Mesendoderm (in vitro differentiated cells): ENCODE results near the gene RNU1-2.

ENCODE experiments used
- DNase-seq: peaks from one replicate; pipeline ENCODE4 v3.0.0; 2013
- H2AK5ac ChIP-seq: 2 replicates; pipeline ENCODE4 v1.6.1; 2013; ENCODE audit warnings: low read length, inconsistent platforms
- H2BK120ac ChIP-seq: 2 replicates; pipeline ENCODE4 v1.6.1; 2013; ENCODE audit warnings: low read depth, mild to moderate bottlenecking, low read length, moderate library complexity, mixed read lengths
- H2BK15ac ChIP-seq: replicated peaks from 2 replicates; pipeline ENCODE4 v1.6.1; 2013; ENCODE audit warnings: low read depth, mild to moderate bottlenecking, moderate library complexity
- H2BK5ac ChIP-seq: 2 replicates; pipeline ENCODE4 v1.6.1; 2013; ENCODE audit warnings: low read length, inconsistent platforms
- H3K18ac ChIP-seq: 2 replicates; pipeline ENCODE4 v1.6.1; 2013; ENCODE audit warnings: mild to moderate bottlenecking, low read length, mixed read lengths
- H3K23ac ChIP-seq: one replicate; pipeline ENCODE4 v1.6.1; 2013; ENCODE audit warnings: low read length
- H3K27ac ChIP-seq: 2 replicates; pipeline ENCODE4 v1.5.1; 2013; ENCODE audit warnings: low read depth, mild to moderate bottlenecking, inconsistent platforms, low read length, moderate library complexity
- H3K27me3 ChIP-seq: 2 replicates; pipeline ENCODE4 v1.6.1; 2013; ENCODE audit warnings: low read length, control low read depth, mild to moderate bottlenecking, inconsistent platforms; ENCODE audit not compliant: insufficient read depth, poor library complexity
- H3K36me3 ChIP-seq: 2 replicates; pipeline ENCODE4 v1.6.1; 2013; ENCODE audit warnings: low read length, inconsistent platforms; ENCODE audit not compliant: control insufficient read depth, insufficient read depth
- H3K4ac ChIP-seq: one replicate; pipeline ENCODE4 v1.6.1; 2013; ENCODE audit warnings: low read depth, mild to moderate bottlenecking, low read length, moderate library complexity
- H3K4me1 ChIP-seq: 2 replicates; pipeline ENCODE4 v1.6.1; 2013; ENCODE audit warnings: low read depth, low read length, inconsistent platforms; ENCODE audit not compliant: control insufficient read depth
- H3K4me2 ChIP-seq: 2 replicates; pipeline ENCODE4 v1.6.1; 2013; ENCODE audit warnings: low read length
- H3K4me3 ChIP-seq: 2 replicates; pipeline ENCODE4 v1.5.1; 2013; ENCODE audit warnings: mild to moderate bottlenecking, low read length
- H3K56ac ChIP-seq: one replicate; pipeline ENCODE4 v1.6.1; 2013; ENCODE audit warnings: low read length
- H3K79me1 ChIP-seq: 2 replicates; pipeline ENCODE4 v1.6.1; 2013; ENCODE audit warnings: low read length, inconsistent platforms
- H3K79me2 ChIP-seq: 2 replicates; pipeline ENCODE4 v1.6.1; 2013; ENCODE audit warnings: mild to moderate bottlenecking, low read length; ENCODE audit not compliant: control insufficient read depth, insufficient read depth
- H3K9ac ChIP-seq: 2 replicates; pipeline ENCODE4 v1.6.1; 2013; ENCODE audit warnings: low read length, inconsistent platforms
- H4K5ac ChIP-seq: one replicate; pipeline ENCODE4 v1.6.1; 2013; ENCODE audit warnings: low read length
- H4K8ac ChIP-seq: one replicate; pipeline ENCODE4 v1.6.1; 2013; ENCODE audit warnings: low read depth, mild to moderate bottlenecking, control low read depth, low read length, moderate library complexity
- WGBS: extraction: QIAGEN DNeasy Blood & Tissue Kit; methylation state at CpG from one replicate; pipeline ENCODE4 v1.1.7; 2013; ENCODE audit warnings: low lambda C conversion rate, missing lambda C conversion rate; ENCODE audit not compliant: insufficient coverage; ENCODE audit errors: extremely low coverage; 5-methylcytosine and 5-hydroxymethylcytosine counted together

The RNU1-2 gene

DNA sequence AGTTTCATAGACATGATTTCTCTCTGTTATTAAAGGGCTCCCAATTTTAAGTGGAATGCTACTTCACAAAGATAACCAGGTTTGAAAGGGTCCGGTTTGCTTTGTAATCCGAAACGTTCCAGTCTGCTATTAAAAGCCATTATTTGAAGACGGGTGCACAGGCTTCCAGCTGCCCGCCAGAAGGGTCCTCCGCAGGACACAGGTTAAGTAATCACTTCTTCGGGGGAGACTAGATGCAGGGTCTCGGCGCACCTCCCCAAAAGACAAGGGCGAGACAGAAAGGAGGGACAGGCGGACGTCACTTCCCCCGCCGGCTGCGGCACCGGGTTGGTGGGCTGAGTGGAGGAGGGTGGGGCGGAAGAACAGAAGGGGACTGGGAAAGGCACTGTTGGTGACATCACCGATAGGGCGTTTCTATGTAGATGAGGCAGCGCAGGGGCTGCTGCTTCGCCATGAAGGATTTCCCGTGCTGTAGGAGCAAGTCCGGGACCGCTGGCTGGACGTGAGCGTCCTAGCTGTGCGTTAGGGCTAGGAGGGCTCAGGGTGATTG lies 8.9 kb downstream of the RNU1-2 start:
- H3K4me3 ChIP-seq = no peak overlapping the region
- H2BK15ac ChIP-seq = no peak overlapping the region
- no peak overlapping the region for H2BK120ac ChIP-seq
- H3K4me1 ChIP-seq = no peaks in the 10 kb centered on the region
- peak overlapping the region; percentile 86 for H3K9ac ChIP-seq
- H3K4me2 ChIP-seq = peak overlapping the region; percentile 66
- peak overlapping the region; percentile 92 for H3K23ac ChIP-seq
- no peak overlapping the region for H3K18ac ChIP-seq
- H3K4ac ChIP-seq = peak overlapping the region; percentile 49
- H3K56ac ChIP-seq = peak overlapping the region; percentile 100
- H3K27me3 ChIP-seq = no peaks in the 10 kb centered on the region
- H3K79me2 ChIP-seq = no peaks in the 10 kb centered on the region
- DNase-seq = peak; percentile 99
- no peaks in the 10 kb centered on the region for H3K79me1 ChIP-seq
- no peak overlapping the region for H4K8ac ChIP-seq
- H2AK5ac ChIP-seq = no peak overlapping the region
- peak overlapping the region; percentile 91 for H3K27ac ChIP-seq
- H2BK5ac ChIP-seq = peak overlapping the region; percentile 100
- WGBS = no CpG with 5 or more reads among the region's 27 CpGs
- no peaks in the 10 kb centered on the region for H3K36me3 ChIP-seq
- no peak overlapping the region for H4K5ac ChIP-seq

DNA sequence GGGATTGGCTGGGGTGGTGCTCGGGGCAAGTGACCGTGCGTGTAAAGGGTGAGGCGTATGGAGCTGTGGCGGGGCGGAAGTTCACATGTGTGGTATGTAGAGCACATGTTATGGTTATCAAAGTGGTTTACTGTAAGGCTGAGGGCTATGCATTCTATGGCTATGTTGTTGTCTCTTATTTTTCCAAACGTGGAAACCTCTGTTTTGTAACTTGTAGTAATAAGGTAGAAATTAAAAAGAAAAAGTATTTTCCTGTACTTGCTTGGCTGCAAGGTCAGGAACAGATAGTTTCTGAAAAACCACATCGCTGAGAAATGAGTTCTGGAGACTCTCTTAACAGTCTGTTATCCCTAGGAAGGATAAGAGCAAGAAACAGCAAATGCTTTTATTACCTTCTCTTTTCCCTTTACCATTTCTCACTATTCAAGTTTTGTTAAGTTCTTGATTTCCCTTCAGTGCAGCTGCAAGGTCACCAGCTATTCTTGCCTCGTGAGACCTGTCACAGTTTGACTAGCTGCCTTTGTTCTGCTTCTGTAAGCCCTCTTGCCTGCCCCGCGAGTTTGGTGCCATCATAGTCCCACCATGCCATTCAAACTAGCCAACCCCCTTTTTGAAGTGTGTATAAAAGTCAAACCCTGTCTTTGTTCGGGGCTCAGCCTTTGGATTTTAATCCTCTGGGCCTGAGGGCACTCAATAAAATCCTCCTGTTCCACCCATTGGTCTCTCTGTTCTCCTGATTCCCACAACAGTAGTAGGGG lies 9.5 kb downstream of the RNU1-2 start:
- H3K4me3 ChIP-seq = no peak overlapping the region
- DNase-seq = peak; percentile 93

DNA sequence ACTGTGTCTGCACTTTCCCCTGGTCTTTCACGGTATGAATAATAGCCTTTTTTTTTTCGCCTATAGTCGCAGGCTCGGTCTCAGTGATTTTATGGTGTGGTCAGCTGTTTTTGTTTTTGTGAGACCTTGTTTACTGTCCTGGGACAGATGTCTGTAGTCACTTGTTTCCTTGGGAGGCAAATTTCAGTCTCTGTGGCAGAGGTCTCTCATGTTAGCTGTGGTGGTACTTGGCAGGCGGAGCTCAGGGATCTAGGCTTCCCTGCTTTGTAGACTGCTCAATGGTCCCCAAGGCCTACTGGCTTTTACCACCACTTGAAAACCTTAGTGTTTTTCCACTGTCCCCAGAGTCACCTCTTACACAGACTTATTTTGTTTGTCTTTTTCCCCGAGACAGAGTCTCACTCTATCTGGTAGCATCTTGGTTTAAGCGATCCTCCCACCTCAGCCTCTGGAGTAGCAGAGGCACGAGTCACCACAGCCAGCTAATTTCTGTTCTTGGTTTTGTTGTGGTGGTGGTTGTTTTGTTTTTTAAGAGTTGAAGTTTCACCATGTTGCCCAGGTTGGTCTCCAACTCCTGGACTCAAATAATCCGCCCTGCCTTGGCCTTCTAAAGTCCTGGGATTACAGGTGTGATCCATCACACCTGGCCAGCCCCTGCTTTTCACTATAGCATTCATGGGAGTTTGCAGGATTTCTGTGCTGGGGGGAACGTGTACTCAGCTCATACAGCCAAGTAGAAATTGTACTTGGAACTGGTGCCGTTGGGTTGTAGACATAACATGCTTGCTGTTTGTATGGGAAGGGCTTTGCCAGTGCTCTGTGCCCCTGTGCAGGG lies 10.3 kb downstream of the RNU1-2 start:
- Histone ChIP-seq H3K79me1 (no peaks in the 10 kb centered on the region), H4K5ac (no peak overlapping the region), H3K9ac (no peak overlapping the region), H3K79me2 (no peaks in the 10 kb centered on the region), H3K23ac (no peak overlapping the region), H4K8ac (no peak overlapping the region), H3K4me2 (no peak overlapping the region), H3K4ac (no peak overlapping the region), H2BK120ac (no peak overlapping the region), H2AK5ac (no peak overlapping the region), H3K27ac (no peak overlapping the region), H3K27me3 (no peaks in the 10 kb centered on the region), H3K4me1 (no peaks in the 10 kb centered on the region), H3K36me3 (no peaks in the 10 kb centered on the region), H3K56ac (no peak overlapping the region), H3K4me3 (no peak overlapping the region), H2BK15ac (no peak overlapping the region), H2BK5ac (no peak overlapping the region), H3K18ac (no peak overlapping the region)
- no peak for DNase-seq
- no CpG with 5 or more reads among the region's 11 CpGs for WGBS

More for the DNA sequence above, 9.5 kb downstream of the RNU1-2 start:
- Histone ChIP-seq H3K4me1 (no peaks in the 10 kb centered on the region), H2BK120ac (no peak overlapping the region), H3K79me1 (no peaks in the 10 kb centered on the region), H4K8ac (no peak overlapping the region), H3K56ac (peak overlapping the region; percentile 100), H3K4me2 (no peak overlapping the region), H3K18ac (no peak overlapping the region), H2BK5ac (peak overlapping the region; percentile 100), H3K79me2 (no peaks in the 10 kb centered on the region), H3K36me3 (no peaks in the 10 kb centered on the region), H3K27me3 (no peaks in the 10 kb centered on the region), H3K4ac (peak overlapping the region; percentile 49), H3K23ac (peak overlapping the region; percentile 92), H4K5ac (no peak overlapping the region), H3K9ac (peak overlapping the region; percentile 85), H2AK5ac (no peak overlapping the region), H2BK15ac (no peak overlapping the region), H3K27ac (peak overlapping the region; percentile 91)
- no CpG with 5 or more reads among the region's 12 CpGs for WGBS

DNA sequence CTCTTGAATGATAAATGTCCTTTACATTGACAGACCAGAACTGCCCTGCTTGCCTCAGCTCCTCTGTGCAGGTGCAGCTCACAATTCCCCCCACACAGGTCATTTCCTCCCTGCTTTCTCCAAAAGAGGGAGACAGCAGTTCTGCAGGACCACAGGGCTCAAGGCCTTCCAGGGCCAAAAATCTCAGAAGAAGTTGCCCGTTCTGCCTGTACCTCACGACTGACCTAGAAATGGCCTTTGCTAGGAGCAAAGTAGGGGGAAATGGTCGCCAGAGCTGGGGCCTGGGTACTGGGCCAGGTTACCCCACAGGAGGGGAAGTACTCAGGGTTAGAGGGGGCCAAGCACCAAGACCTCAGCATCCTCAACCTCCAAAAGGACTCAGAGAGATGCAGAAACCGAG lies 11.1 kb downstream of the RNU1-2 start:
- Histone ChIP-seq H3K18ac (no peak overlapping the region), H3K4me2 (no peak overlapping the region), H3K56ac (no peak overlapping the region), H2BK5ac (no peak overlapping the region), H4K8ac (no peak overlapping the region), H3K4ac (no peak overlapping the region), H2AK5ac (no peak overlapping the region), H3K79me1 (no peaks in the 10 kb centered on the region), H3K79me2 (no peaks in the 10 kb centered on the region), H3K27me3 (no peaks in the 10 kb centered on the region), H2BK120ac (no peak overlapping the region), H3K9ac (no peak overlapping the region), H3K23ac (no peak overlapping the region), H3K36me3 (no peaks in the 10 kb centered on the region), H3K27ac (no peak overlapping the region), H3K4me1 (no peaks in the 10 kb centered on the region), H2BK15ac (no peak overlapping the region), H3K4me3 (no peak overlapping the region), H4K5ac (no peak overlapping the region)
- no CpG with 5 or more reads among the region's 4 CpGs for WGBS
- no peak for DNase-seq

DNA sequence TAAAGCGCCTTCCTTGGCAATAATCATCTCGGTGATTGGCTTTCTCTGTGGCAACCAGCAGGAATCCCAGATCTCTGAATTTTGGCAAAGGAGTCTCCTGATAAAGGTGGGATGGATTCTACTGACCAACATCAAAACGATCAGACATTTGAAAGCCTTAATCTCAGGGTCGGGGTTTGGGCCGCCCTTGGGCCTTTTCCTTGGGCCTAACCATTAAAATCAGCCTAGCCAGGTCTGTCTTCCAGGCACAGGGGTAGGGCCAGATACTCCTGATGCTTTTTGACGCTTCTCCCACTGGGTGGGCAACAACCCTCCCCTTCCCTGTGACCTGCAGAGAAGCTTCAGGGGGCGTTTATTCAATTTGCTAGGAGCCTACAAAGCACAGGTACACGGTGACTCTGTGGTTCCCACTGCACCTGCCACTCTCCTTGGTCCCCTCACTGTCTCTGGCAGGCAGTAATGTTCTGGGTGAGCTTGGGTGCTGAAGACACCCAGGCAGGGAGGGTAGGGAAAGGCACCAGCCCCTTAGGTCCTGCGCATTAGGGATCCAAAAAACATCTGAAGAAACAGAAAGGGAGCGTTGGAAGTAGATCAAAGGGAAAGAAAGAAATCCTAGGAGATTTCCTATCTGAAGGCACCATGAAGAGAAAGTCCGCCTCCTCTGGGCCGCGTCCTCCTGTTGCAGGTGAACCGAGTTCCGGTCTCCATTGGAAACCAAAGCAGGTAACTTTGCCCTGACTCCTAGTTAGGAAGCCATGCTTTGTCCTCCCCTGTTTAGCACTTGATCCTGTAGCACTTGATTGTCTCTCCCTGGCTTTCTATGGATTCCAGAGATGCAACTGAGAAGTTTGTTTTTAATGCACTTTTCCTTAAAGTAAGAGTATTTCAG lies 12.3 kb downstream of the RNU1-2 start:
- Histone ChIP-seq H3K9ac (no peak overlapping the region), H2BK120ac (no peak overlapping the region), H2BK5ac (no peak overlapping the region), H3K23ac (no peak overlapping the region), H3K4me2 (no peak overlapping the region), H3K27me3 (no peaks in the 10 kb centered on the region), H4K5ac (no peak overlapping the region), H3K4ac (no peak overlapping the region), H3K36me3 (no peaks in the 10 kb centered on the region), H3K18ac (no peak overlapping the region), H4K8ac (no peak overlapping the region), H3K4me3 (no peak overlapping the region), H3K79me1 (no peaks in the 10 kb centered on the region), H3K4me1 (no peaks in the 10 kb centered on the region), H3K79me2 (no peaks in the 10 kb centered on the region), H2BK15ac (no peak overlapping the region), H3K56ac (no peak overlapping the region), H3K27ac (no peak overlapping the region), H2AK5ac (no peak overlapping the region)
- WGBS = no CpG with 5 or more reads among the region's 15 CpGs
- no peak for DNase-seq
